ENCODE data around the gene ATG7.
"Not testable (repeated sequence)": the region's sequence is repeated elsewhere in the genome, so short reads cannot be mapped to it uniquely, and the experiment has no call there.

Gene ATG7

DNA sequence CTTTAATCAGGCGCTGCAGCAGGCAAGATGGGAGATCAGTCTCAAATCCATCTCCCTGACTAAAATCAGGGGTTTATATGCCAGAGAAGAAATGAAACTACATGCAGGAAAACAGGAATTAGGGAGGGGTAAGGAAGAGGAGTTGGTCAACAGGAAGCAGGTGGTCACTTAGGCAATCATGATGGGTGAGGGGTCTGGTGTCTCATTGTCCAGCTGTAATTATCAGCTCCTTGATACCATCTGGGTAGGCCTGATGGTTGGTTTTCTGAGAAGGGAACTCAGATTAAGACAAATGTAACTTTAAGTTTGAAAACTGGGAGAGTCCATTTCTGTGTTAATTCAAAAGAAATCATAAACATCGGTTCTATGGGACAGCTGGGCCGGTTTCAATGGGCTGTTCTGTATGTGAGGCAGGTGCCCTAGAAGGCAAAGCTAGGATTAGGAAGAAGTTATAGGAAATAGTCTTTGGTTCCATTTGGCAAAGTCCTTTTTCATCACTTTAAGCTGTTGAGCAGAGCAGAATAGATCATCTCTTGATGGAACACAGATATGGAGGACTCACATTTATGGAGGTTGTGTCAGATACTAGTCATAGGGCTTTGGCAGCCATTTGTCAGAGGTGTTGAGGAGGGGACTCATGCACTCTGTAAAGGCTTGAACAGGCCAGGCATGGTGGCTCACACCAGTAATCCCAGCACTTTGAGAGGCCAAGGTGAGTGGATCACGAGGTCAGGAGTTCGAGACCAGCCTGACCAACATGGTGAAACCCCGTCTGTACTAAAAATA, 222.1 kb downstream of the ATG7 start:
- in situ Hi-C loops (cut with MboI; ENCODE audit: low sequenced_read_pairs): no loop called here

DNA sequence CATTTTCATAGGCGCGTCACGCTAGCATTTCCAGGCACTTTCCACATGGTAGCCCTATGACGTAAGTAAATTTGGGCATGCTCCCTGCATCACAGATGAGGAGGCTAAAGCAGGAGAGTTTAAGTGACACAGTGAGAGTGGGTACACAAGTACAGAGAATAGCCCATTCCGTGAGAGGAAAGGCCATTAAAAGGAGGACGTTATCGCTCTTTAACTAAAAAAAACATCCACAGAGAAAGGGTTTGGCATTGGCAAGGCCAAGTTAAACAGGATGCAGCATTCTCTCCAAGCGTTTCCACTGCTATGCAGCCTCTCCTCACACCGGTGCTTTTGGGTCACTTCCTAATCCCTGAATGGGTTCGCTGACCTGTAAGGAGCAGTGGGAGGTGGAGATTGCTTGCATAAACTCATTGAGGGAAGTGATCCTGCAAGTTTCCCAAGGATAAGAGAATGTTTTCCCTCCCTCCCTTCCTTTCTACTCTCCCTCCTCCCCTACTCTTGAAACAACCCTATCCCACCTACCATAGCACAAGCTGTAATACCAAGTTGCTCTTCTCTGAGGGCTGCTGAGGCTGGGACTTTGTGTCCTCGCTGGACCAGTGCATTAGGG, 223.9 kb downstream of the ATG7 start:
- in situ Hi-C loops (cut with MboI; ENCODE audit: low sequenced_read_pairs): no loop called here

DNA sequence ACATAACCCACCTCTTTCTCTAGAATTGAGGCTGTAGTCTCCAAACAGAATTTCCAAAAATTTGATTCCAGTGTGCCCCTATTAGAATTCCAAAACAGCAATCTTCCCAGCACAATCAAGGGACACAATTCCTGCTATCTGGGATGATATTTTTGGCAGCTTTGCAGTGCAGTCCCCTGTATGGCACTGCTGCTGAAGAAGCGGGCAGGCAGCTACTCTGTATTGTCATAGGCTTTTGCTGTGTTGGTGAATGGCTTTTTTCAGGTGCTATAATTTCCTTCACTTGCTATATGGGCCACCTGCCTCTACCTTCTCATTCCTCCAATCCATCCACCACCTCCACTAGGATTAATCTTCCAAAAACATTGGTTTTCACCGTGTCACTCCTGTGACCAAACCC, 226.0 kb downstream of the ATG7 start:
- in situ Hi-C loops (cut with MboI; ENCODE audit: low sequenced_read_pairs): no loop called here

DNA sequence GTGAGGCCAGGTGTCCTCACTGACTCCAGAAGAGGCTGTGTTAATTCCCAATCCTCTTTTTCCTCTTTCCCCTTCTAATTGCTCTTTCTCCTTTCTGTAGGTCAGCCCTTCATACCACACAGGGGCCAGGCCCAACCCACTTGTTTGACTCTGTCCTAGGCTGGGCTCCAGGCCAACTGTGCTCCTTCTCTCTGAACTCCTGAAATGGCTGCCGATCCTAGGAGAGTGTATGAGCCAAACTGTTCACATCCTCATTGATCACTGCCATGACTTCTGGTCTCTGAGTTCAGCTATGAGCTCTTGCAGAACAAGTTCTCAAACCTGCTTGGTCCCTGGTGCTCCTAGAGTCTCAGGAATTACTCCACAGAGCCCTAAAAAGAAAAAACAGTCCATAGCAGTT, 226.4 kb downstream of the ATG7 start:
- in situ Hi-C loops (cut with MboI; ENCODE audit: low sequenced_read_pairs): no loop called here

DNA sequence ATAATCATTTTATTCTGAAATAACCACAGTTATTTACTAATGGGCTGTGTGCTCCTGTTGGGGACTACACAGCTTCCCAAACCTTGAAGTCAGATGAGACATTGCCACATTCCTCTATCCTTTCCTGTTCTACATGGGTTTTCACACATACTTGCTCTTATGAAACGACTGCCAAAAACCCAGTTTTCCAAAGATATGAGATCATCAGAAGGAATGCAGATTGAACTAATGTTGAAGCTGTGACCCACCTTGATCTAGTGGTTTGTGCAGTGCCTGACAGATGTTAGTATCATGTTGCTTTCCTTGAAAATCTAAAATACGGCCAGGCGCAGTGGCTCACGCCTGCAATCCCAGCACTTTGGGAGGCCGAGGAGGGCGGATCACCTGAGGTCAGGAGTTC, 226.9 kb downstream of the ATG7 start:
- in situ Hi-C loops (cut with MboI; ENCODE audit: low sequenced_read_pairs): no loop called here

DNA sequence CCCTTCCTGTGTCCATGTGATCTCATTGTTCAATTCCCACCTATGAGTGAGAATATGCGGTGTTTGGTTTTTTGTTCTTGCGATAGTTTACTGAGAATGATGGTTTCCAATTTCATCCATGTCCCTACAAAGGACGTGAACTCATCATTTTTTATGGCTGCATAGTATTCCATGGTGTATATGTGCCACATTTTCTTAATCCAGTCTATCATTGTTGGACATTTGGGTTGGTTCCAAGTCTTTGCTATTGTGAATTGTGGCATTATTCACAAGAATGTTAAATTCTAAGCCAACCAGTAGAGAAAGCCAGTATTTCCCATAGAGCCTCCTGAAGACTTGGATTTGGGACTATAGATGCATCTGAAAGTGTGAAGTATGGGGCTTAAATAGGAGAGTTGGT, 230.2 kb downstream of the ATG7 start:
- in situ Hi-C loops (cut with MboI; ENCODE audit: low sequenced_read_pairs): not testable (repeated sequence)

DNA sequence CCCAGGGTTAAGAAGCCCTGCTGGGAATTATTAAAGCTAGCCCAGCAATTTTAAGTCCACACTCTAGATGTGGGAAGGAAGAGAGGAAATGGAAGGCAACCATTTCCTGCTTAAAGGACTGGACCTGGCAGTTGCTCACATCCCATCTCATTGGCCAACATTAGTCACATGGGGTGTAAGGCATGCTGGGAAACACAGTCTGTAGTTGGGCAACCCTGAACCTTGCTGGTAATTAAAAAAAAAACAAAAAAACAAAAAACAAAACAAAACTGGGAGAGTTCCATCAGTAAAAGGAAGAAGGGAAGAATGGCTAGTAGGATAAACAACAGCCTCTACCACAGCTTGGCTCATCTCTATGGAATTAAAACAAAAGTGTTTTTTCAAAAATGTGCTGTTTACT, 235.5 kb downstream of the ATG7 start:
- in situ Hi-C loops (cut with MboI; ENCODE audit: low sequenced_read_pairs): no loop called here

DNA sequence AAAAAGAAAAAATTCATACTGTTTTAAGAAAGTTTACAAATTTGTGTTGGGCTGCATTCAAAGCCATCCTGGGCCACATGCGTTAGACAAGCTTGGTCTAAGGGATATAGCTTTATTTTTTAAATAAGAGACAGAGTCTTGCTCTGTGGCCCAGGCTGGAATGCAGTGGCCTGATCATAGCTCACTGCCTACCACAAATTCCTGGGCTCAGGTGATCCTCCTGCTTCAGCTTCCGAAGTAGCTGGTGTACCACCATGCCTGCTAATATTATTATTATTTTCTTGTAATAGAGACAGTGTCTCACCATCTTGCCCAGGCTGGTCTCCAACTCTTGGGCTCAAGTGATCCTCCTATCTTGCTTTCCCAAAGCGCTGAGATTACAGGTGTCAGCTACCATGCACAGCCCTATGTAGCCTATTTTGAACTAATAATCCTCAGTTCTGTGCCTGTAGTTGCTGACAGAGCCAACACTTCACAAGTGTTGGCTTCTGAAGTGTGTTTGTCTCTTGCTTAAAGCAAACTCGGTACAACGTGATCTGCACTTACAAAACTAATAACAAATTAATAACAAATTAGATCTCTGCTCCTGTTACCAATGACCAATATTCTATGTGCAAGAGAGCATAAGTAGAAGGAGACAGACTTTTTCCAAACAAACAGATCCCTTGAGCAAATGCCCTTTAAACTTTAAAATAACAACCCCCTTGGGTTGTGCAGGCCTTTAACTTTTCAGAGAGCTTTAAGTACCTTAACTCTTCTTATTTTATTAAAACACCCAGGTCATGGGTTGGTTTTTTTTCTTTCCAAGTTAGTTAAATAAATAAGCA, 236.4 kb downstream of the ATG7 start:
- in situ Hi-C loops (cut with MboI; ENCODE audit: low sequenced_read_pairs): no loop called here

DNA sequence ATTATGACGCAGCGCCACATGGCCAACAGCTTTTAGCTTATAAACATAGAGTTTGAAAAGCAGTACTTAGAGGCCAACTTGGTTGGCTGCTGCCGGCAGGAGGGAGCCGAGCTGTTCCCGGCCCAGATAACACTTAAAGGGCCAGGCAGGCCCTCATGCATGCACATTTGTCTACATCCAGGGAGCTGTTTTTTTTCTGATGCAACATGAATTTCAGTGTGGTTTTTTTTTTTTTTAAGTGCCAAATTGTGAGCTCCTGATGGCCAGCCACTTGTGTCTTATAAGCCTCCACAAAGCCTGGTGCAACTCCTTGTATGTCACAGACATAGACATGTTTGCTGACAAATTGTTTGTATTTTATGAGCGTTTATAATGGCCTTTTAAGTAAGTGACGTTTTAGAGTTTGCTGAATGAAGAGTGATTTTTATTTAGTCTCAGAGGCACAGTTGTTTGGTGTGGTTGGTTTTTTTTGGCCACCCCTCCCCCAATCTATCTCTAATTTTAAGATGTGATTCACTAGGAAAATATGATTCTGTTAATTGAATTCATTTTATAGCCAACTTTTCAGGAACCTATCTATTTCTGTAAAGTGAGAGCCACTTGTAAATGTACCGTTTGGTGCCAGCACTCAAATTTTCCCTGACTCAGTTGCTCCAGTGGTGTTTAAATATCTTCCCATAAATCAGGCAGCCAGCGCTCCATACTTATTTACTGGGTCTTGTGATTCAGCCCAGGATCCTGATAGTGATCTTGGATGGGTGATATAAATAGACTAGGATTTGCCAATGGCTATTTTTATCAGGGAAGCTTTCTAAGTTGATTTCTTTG, 237.2 kb downstream of the ATG7 start:
- in situ Hi-C loops (cut with MboI; ENCODE audit: low sequenced_read_pairs): no loop called here

DNA sequence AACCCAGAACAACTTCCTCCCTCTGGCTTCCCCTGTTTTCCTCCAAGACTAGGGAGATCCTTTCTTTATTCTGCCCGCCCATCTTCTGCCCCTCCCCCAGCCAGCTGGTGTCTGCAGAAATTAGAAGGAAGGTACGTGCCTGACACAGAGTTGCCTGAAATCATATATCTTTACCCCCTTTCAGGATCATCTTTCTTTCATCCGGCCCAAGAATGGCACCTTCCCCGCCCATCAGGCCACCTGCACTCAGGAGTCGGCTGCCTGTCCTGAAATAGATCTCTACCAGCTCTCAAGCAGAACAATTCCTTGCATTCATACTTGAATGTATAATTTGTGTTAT, 237.8 kb downstream of the ATG7 start:
- in situ Hi-C loops (cut with MboI; ENCODE audit: low sequenced_read_pairs): no loop called here

DNA sequence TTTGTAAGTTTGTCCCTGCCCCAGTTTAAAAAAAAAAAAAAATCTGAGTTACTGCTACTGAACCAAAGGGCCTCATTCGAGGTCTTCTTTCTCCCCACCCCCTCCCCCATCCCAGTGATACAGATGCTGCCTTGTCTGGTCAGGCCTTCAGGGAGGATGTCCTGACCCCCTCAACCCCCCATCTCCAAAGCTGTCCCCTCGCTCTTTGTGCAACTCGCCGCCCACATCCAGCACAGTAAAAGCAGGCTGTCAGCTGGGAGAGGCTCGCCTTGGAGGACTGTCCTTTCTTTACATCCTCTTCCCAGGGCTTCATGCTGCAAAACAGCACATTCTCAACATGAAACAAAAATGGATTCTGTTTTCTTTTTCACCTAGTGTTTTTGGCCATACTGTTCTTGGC, 238.2 kb downstream of the ATG7 start:
- in situ Hi-C loops (cut with MboI; ENCODE audit: low sequenced_read_pairs): no loop called here

DNA sequence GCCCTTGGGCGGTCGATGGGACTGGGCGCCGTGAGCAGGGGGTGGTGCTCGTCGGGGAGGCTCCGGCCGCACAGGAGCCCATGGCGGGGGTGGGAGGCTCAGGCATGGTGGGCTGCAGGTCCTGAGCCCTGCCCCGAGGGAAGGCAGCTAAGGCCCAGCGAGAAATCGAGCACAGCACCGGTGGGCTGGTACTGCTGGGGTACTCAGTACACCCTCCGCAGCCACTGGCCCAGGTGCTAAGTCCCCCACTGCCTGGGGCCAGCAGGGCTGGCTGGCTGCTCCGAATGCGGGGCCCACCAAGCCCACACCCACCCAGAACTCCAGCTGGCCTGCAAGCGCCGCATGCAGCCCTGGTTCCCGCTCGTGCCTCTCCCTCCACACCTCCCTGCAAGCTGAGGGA, 239.4 kb downstream of the ATG7 start:
- in situ Hi-C loops (cut with MboI; ENCODE audit: low sequenced_read_pairs): not testable (repeated sequence)

DNA sequence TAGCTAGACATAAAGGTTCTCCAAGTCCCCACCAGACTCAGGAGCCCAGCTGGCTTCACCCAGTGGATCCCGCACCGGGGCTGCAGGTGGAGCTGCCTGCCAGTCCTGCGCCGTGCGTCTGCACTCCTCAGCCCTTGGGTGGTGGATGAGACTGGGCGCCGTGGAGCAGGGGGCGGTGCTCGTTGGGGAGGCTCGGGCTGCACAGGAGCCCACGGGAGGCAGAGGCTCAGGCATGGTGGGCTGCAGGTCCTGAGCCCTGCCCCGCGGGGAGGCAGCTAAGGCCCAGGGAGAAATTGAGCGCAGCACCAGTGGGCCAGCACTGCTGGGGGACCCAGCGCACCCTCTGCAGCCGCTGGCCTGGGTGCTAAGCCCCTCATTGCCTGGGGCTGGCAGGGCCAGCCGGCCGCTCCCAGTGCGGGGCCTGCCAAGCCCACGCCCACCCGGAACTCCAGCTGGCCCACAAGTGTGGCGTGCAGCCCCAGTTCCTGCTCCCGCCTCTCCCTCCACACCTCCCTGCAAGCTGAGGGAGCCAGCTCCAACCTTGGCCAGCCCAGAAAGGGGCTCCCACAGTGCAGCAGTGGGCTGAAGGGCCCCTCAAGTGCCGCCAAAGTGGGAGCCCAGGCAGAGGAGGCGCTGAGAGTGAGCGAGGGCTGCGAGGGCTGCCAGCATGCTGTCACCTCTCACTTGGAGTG, 241.1 kb downstream of the ATG7 start:
- in situ Hi-C loops (cut with MboI; ENCODE audit: low sequenced_read_pairs): not testable (repeated sequence)

DNA sequence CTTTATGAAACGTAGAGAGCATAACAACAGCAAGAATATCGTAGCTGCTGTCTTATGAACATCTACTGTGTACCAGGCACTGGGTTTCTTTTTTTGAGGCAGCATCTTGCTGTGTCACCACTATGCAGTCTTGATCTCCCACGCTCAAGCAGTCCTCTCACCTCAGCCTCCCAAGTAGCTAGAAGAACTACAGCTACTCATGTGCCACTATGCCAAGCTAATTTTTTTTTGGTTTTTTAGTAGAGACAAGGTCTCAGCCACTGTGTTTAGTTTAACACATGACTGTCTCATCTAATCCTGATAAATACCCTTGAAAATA, 241.6 kb downstream of the ATG7 start:
- in situ Hi-C loops (cut with MboI; ENCODE audit: low sequenced_read_pairs): no loop called here

DNA sequence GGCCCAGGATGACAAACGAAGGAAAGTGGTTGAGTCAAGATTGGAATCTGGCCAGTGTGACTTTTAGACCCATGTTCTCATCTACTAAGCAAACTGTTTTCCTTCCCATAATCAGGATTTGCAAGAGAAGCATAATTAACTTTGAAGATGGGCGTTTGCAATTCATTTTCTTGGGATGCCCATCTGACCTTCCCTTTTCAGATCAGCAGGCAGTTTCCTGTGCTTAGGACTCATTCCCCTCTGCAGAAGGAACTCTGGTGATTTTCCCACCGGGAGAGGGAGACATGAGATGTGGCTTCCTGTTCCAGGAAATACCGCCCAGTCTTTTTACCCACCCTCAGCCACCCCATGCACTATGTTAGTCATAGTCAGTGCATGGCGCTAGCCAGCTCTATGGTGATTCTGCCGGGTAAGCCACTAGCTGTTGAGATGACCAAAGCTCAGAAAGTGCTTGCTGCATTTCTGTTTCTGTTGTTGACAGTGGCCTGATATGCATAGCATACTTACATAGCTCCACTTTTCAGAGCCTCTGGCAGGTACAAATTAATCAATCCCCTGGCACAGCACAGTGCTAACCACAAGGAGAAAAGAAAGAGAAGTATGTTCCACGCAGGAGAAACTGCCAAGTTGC, 242.1 kb downstream of the ATG7 start:
- in situ Hi-C loops (cut with MboI; ENCODE audit: low sequenced_read_pairs): no loop called here

DNA sequence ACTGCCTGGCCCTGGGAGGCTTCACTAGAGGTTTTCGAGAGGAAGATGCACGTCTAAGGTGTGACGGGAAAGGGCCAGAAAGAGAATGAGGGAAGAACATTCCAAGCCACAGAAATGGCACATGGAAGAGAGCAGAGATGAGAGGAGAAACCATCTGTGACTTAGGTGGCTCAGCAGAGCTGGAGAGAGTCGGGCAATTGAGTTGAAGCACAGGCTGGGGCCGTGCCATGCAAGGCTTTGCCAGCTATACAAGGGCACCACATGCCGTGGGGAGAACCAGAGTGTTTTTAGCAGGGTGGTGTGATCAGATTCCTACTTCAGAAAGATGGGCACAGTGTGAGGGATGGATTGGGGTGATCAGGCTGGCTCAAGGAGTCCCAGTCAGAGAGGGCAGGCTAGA, 245.4 kb downstream of the ATG7 start:
- in situ Hi-C loops (cut with MboI; ENCODE audit: low sequenced_read_pairs): no loop called here

DNA sequence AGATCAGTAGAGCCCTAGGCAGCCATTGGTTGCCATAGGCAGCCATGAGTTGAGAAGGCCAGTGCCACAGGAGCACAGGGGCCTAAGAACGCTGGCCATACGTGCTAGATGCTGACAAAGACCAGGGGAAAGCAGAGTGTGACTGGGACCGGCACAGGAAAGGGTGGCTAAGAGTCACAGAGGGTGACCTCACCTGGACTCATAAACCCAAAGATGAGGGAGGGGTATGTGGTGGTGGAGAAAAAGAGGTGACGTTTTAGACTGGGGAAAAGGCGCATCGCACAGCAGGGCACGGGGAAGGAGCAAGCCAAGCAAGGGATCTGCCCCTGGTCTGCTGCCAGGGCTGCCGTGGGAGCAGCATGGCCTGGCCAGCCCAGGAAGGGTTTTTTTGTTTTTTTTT, 249.0 kb downstream of the ATG7 start:
- in situ Hi-C loops (cut with MboI; ENCODE audit: low sequenced_read_pairs): no loop called here

DNA sequence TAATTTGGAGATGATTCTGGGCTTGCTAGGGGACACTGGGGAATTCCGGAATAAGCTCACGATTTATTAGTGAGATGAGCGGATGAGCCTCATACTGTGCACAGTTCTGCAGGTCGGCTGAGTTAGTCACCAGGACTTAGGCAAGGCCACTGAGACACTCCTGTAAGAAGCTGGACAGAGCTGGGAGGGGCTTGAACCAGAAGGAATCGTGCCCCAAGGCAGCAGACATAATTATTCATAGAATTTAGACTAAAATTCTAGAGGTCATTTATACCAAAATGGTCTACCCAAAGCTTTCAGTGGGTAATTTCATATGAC, 250.2 kb downstream of the ATG7 start:
- in situ Hi-C loops (cut with MboI; ENCODE audit: low sequenced_read_pairs): no loop called here

DNA sequence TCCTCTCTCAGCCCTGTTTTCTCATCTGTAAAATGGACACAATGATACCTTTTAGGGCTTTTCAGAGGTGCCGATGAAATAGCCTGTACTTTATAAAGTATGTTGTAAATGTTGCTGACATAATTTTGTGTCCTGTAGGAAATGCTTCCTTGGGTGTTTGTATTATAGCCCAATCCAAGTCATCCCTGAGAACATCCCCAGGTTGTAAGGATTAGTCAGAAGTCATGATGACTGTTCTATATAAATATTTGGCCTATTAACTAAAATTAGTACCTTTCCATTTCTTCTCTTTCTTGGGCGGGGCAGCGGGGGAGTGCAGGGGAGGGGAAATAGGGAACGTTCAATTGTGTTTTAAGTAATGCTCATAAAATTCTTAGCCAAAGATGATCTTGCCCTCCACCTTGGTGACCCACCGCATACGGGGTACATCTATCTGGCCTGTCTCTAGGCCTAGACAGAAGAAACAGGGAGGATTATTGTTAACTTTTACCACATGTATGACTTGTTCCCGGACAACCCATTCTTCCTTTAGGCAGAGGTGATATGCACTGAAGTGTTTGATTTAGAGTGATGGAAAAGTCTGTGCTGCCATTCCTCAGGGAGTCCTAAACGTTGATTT, 250.9 kb downstream of the ATG7 start:
- in situ Hi-C loops (cut with MboI; ENCODE audit: low sequenced_read_pairs): no loop called here

DNA sequence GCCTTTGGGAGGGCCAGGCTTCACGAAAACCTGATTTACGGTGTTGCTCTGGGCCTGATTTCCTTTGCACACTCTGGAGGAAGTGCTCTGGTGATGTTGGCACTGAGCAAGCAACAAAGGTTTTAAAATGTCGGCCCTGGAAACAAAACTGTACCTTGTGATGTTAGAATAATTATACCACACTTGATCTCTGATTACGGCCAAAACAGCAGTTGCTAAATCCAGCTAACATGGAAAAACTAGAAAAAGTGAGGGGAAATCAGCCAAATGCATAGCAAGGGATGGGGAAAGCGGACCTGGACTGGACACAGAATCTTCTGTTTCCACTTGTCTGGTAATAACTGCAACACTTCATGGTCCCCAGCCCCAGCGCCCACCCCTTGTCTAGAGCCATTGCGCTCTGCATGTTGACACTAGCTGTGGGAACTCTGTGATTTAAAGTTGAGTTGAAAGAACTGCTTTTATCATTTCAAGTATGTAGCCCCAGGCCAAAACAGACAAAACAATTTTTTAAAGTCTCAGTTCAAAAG, 251.4 kb downstream of the ATG7 start:
- in situ Hi-C loops (cut with MboI; ENCODE audit: low sequenced_read_pairs): no loop called here

Data from HL-60/S4 (cell line).